HG02885 (cell line): ENCODE data around the gene RIN2.

Experiments used
- ATAC-seq: cut with Tn5 transposase; IDR thresholded peaks from one replicate; pipeline ENCODE4 v1.9.1; 2021; ENCODE audit warnings: mild to moderate bottlenecking; ENCODE audit not compliant: unreplicated experiment, poor library complexity

The RIN2 gene

GRCh38 chr20:19761841-19762240, 3.8 kb downstream of the RIN2 start:
- ATAC-seq: no peak

GRCh38 chr20:19764207-19764606, 6.1 kb downstream of the RIN2 start:
- ATAC-seq: no peak

GRCh38 chr20:19765266-19765665, 7.2 kb downstream of the RIN2 start:
- no peak for ATAC-seq

- no peak for ATAC-seq
Observed at GRCh38 chr20:19765913-19766312, 7.9 kb downstream of the RIN2 start.

GRCh38 chr20:19767070-19767469, 9.0 kb downstream of the RIN2 start:
- no peak for ATAC-seq

- ATAC-seq: no peak
Observed at GRCh38 chr20:19768325-19768842, 10.3 kb downstream of the RIN2 start.

GRCh38 chr20:19769507-19769906, 11.4 kb downstream of the RIN2 start:
- ATAC-seq: no peak

GRCh38 chr20:19770375-19770774, 12.3 kb downstream of the RIN2 start:
- no peak for ATAC-seq

GRCh38 chr20:19771031-19771430, 13.0 kb downstream of the RIN2 start:
- ATAC-seq: no peak

GRCh38 chr20:19773471-19773870, 15.4 kb downstream of the RIN2 start:
- ATAC-seq: no peak

GRCh38 chr20:19774135-19774933, 16.3 kb downstream of the RIN2 start:
- no peak for ATAC-seq

- no peak for ATAC-seq
Observed at GRCh38 chr20:19775353-19776253, 17.5 kb downstream of the RIN2 start.

- no peak for ATAC-seq
Observed at GRCh38 chr20:19777315-19777714, 19.3 kb downstream of the RIN2 start.

- ATAC-seq: no peak
Observed at GRCh38 chr20:19777981-19778380, 19.9 kb downstream of the RIN2 start.

- no peak for ATAC-seq
Observed at GRCh38 chr20:19778404-19778803, 20.3 kb downstream of the RIN2 start.

GRCh38 chr20:19779634-19780033, 21.6 kb downstream of the RIN2 start:
- ATAC-seq: peak; percentile 71

GRCh38 chr20:19780261-19780660, 22.2 kb downstream of the RIN2 start:
- ATAC-seq: no peak

- no peak for ATAC-seq
Observed at GRCh38 chr20:19781235-19781634, 23.2 kb downstream of the RIN2 start.

GRCh38 chr20:19782669-19783068, 24.6 kb downstream of the RIN2 start:
- no peak for ATAC-seq

GRCh38 chr20:19783966-19784401, 25.9 kb downstream of the RIN2 start:
- no peak for ATAC-seq

- peak; percentile 65 for ATAC-seq
Observed at GRCh38 chr20:19784511-19785172, 26.6 kb downstream of the RIN2 start.
